GM12878 (cell line): ENCODE results near the gene KHDC1. TPM values are rescaled to one million over a fixed set of nuclear protein-coding genes. Genes with fewer than 3 reads are reported as not detected.
A peak's percentile ranks its signal among the peaks of the same experiment; 100 is the strongest.

Source experiments
- ATAC-seq: fragments of 200-7000 bp; cut with Tn5 transposase; 3 replicates; pipeline ENCODE4 v1.9.1; 2020; ENCODE audit warnings: mild to moderate bottlenecking, moderate library complexity
- BruUV-seq: library from RNA; stranded (reverse); fragments of 400-500 nt; replicated peaks from 2 replicates; lab custom pipeline; 2021; lab: Mats Ljungman, UMichigan
- CTCF ChIA-PET: fragments of 300-600 bp; sonication (Branson Sonifier 250); formaldehyde crosslinking; extraction: SDS; loops from one replicate; lab custom pipeline; 2021; ENCODE audit warnings: inconsistent platforms; lab: Yijun Ruan, JAX
- POLR2A ChIA-PET: fragments of 350-600 bp; formaldehyde crosslinking; extraction: SDS; loops from one replicate; lab custom pipeline; 2021; ENCODE audit warnings: inconsistent platforms; lab: Charles Lee
- RAD21 ChIA-PET: fragments of 300-600 bp; sonication (Branson Sonifier 250); formaldehyde crosslinking; loops from one replicate; lab custom pipeline; 2023; ENCODE audit warnings: antibody characterized with exemption; ENCODE audit not compliant: unreplicated experiment; lab: Charles Lee
- SMC1A ChIA-PET: fragments of 300-600 bp; sonication (Branson Sonifier 250); formaldehyde crosslinking; loops from one replicate; lab custom pipeline; 2023; ENCODE audit not compliant: unreplicated experiment, uncharacterized antibody; lab: Charles Lee
- DNase-seq: peaks from one replicate; pipeline ENCODE4 v3.0.0-alpha.2; 2011; ENCODE audit warnings: low read depth, low spot score
- FAIRE-seq: peaks from 3 replicates; lab custom pipeline; 2011; peaks lifted over from hg19 to GRCh38; lab: Jason Lieb, UNC
- H2AFZ ChIP-seq: 2 replicates; pipeline ENCODE4 v1.6.0; 2011; ENCODE audit warnings: low read depth, low read length, control low read depth; ENCODE audit not compliant: control insufficient read depth
- H3K27ac ChIP-seq: 2 replicates; pipeline ENCODE4 v1.5.1; 2011; ENCODE audit warnings: control low read depth; ENCODE audit not compliant: control insufficient read depth, insufficient read depth
- H3K27me3 ChIP-seq, 2 experiments: replicated peaks in 1 of 2; 2 replicates each; pipeline versions ENCODE4 v1.6.0 to v1.6.1; 2011; ENCODE audit warnings: low read length in 1 of 2; ENCODE audit not compliant: control insufficient read depth in 2 of 2, insufficient read depth in 2 of 2
- H3K36me3 ChIP-seq, 2 experiments: 2 replicates each; pipeline ENCODE4 v1.5.1; 2011; ENCODE audit warnings: low read length in 1 of 2; ENCODE audit not compliant: control insufficient read depth in 2 of 2, insufficient read depth in 2 of 2
- H3K4me1 ChIP-seq: 2 replicates; pipeline ENCODE4 v1.6.1; 2011; ENCODE audit warnings: mild to moderate bottlenecking, low read length, moderate library complexity, mixed read lengths; ENCODE audit not compliant: control insufficient read depth, insufficient read depth
- H3K4me2 ChIP-seq: 2 replicates; pipeline ENCODE4 v1.6.0; 2011; ENCODE audit warnings: control low read depth; ENCODE audit not compliant: control insufficient read depth, insufficient read depth
- H3K4me3 ChIP-seq: fragments of 200-600 bp; sonication (generic); 2 replicates; pipeline ENCODE4 v1.5.1; 2016
- H3K79me2 ChIP-seq: 2 replicates; pipeline ENCODE4 v1.6.0; 2011; ENCODE audit warnings: low read length; ENCODE audit not compliant: control insufficient read depth, insufficient read depth
- H3K9ac ChIP-seq: 2 replicates; pipeline ENCODE4 v1.8.0; 2011; ENCODE audit warnings: low read length, control low read depth, mixed read lengths; ENCODE audit not compliant: control insufficient read depth, insufficient read depth
- H3K9me3 ChIP-seq: replicated peaks from 3 replicates; pipeline ENCODE4 v1.5.1; 2011; ENCODE audit warnings: mild to moderate bottlenecking, low read length; ENCODE audit not compliant: control insufficient read depth, insufficient read depth
- H4K20me1 ChIP-seq: 2 replicates; pipeline ENCODE4 v1.6.0; 2011; ENCODE audit not compliant: control insufficient read depth, insufficient read depth
- ATF7 ChIP-seq: fragments of 450-650 bp; IDR thresholded peaks from 2 replicates; pipeline ENCODE4 v1.6.1; 2016; ENCODE audit warnings: low read depth, mild to moderate bottlenecking
- CHD4 ChIP-seq: fragments of 200-600 bp; sonication (generic); IDR thresholded peaks from 2 replicates; pipeline ENCODE4 v1.6.1; 2016; ENCODE audit warnings: mild to moderate bottlenecking
- EP300 ChIP-seq, 2 experiments: fragments of 150-350 bp in 1 of 2; IDR thresholded peaks; 2 replicates each; pipeline ENCODE4 v1.6.1; 2011 to 2012; ENCODE audit warnings: low read depth in 2 of 2, low read length in 2 of 2, borderline replicate concordance in 1 of 2, improper control_type of control experiment in 1 of 2, inconsistent platforms in 1 of 2; ENCODE audit not compliant: control insufficient read depth in 1 of 2
- HCFC1 ChIP-seq: fragments of 150-350 bp; IDR thresholded peaks from 2 replicates; pipeline ENCODE4 v1.6.1; 2014; ENCODE audit warnings: low read length
- HDAC6 ChIP-seq: fragments of 200-600 bp; sonication (generic); IDR thresholded peaks from one replicate; pipeline ENCODE4 v1.8.0; 2017; ENCODE audit warnings: antibody characterized with exemption; ENCODE audit not compliant: unreplicated experiment
- MEF2A ChIP-seq: IDR thresholded peaks from 2 replicates; pipeline ENCODE4 v1.6.1; 2011; ENCODE audit warnings: low read depth, mild to moderate bottlenecking, low read length, moderate library complexity; ENCODE audit not compliant: insufficient read depth
- MEF2B ChIP-seq: fragments of 450-650 bp; IDR thresholded peaks from 2 replicates; pipeline ENCODE4 v1.6.1; 2018; ENCODE audit warnings: mild to moderate bottlenecking, moderate library complexity; ENCODE audit not compliant: partially characterized antibody, poor library complexity, severe bottlenecking
- NFXL1 ChIP-seq: fragments of 450-650 bp; IDR thresholded peaks from 2 replicates; pipeline ENCODE4 v1.6.1; 2017; ENCODE audit warnings: antibody characterized with exemption, mild to moderate bottlenecking, borderline replicate concordance
- RAD51 ChIP-seq: fragments of 450-650 bp; IDR thresholded peaks from 2 replicates; pipeline ENCODE4 v1.6.1; 2016; ENCODE audit warnings: moderate library complexity, mild to moderate bottlenecking, inconsistent platforms
- SMAD5 ChIP-seq: IDR thresholded peaks from 2 replicates; pipeline ENCODE4 v1.6.1; 2016; ENCODE audit warnings: antibody characterized with exemption, low read depth
- SUPT20H ChIP-seq: IDR thresholded peaks from 2 replicates; pipeline ENCODE4 v1.6.1; 2011; ENCODE audit warnings: low read depth, mild to moderate bottlenecking, low read length, moderate library complexity, borderline replicate concordance; ENCODE audit not compliant: control insufficient read depth
- SUZ12 ChIP-seq: fragments of 200-600 bp; sonication (generic); IDR thresholded peaks from one replicate; pipeline ENCODE4 v1.6.1; 2018; ENCODE audit warnings: antibody characterized with exemption, mild to moderate bottlenecking; ENCODE audit not compliant: unreplicated experiment
- TARDBP ChIP-seq: IDR thresholded peaks from 2 replicates; pipeline ENCODE4 v1.6.1; 2016; ENCODE audit warnings: borderline replicate concordance
- ZNF384 ChIP-seq: IDR thresholded peaks from 2 replicates; pipeline ENCODE4 v1.6.1; 2012; ENCODE audit warnings: low read depth, mild to moderate bottlenecking, low read length, improper control_type of control experiment, borderline replicate concordance
- WGBS: methylation state at CpG from one replicate; pipeline ENCODE4 v1.1.6; 2016; ENCODE audit warnings: low lambda C conversion rate; ENCODE audit not compliant: insufficient replicate concordance, insufficient coverage; ENCODE audit errors: missing lambda C conversion rate; 5-methylcytosine and 5-hydroxymethylcytosine counted together
- in situ Hi-C: fragments of 300-500 bp; cut with MboI; formaldehyde crosslinking; loops from 9 replicates; pipeline ENCODE4 v1.14.3; 2018; ENCODE audit warnings: mixed read lengths
- intact Hi-C: fragments of 100-400 bp; cut with micrococcal nuclease; formaldehyde crosslinking; loops from one replicate; pipeline ENCODE4 v1.14.2; 2022; ENCODE audit not compliant: unreplicated experiment
- polyA plus RNA-seq, 11 experiments: library from polyadenylated mRNA; depleted of rRNA in 4 of 11; unstranded in 6 of 11; stranded (reverse) in 5 of 11; fragments of >200 nt; fragmentation: Nextera tagmentation in 4 of 11; fragmentation: Illumina TruSeq in 1 of 11; extraction: Ambion mirVana in 4 of 11; extraction: Trizol in 1 of 11; gene quantifications; 1 replicate in 1 of 11; 2 replicates in 10 of 11; pipeline versions ENCODE4 v1.2.1 to v1.2.3, GENCODE V29; 2011 to 2016; ENCODE audit warnings: inconsistent platforms in 2 of 11, missing spikeins in 2 of 11, low read depth in 1 of 11
- total RNA-seq, 4 experiments: library from RNA; depleted of rRNA in 3 of 4; stranded (reverse); fragments of >200 nt in 3 of 4; fragmentation: Illumina TruSeq in 1 of 4; extraction: Trizol in 1 of 4; gene quantifications; 2 replicates each; pipeline versions ENCODE4 v1.2.1 to v1.2.3, GENCODE V29; 2013 to 2021
- TF ChIP-seq, protein P1 (sequence below): fragments of 450-650 bp; IDR thresholded peaks from 2 replicates; pipeline ENCODE4 v1.6.1; 2016; ENCODE audit warnings: mild to moderate bottlenecking, moderate library complexity, borderline replicate concordance

The KHDC1 gene
- total and polyA plus RNA-seq, 10 of the 15 experiments (the other 5 are each of a cell fraction or from before 2014, with no cell fraction given), result 3.3 to 8.7 (median 6.3) TPM

DNA sequence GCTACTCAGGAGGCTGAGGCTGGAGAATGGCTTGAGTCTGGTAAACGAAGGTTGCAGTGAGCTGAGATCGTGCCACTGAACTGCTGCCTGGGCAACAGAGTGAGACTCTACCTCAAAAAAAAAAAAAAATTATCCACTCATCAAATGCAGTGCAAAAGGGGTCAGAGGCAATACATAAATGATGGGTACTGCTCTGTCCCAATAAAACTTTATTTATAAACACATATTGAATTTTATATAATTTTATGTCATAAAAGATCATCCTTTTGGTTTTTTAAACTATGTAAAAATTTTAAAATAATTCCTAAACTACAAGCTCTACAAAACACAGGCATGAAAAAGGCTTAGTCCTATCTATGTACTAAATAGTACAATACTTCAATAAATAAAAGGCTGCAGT lies 10.3 kb downstream of the KHDC1 start:
- Histone ChIP-seq H3K27me3 (no peaks in the 10 kb centered on the region; a peak in 1 of 4 replicates), H3K4me3 (no peak overlapping the region), H3K4me2 (no peak overlapping the region), H3K79me2 (no peaks in the 10 kb centered on the region), H3K4me1 (no peaks in the 10 kb centered on the region), H4K20me1 (no peaks in the 10 kb centered on the region), H3K9ac (no peak overlapping the region), H3K9me3 (no peaks in the 10 kb centered on the region), H3K36me3 (no peaks in the 10 kb centered on the region)
- BruUV-seq, result no TSS peak
- WGBS, result 70% methylated on average over 2 of the region's 2 CpGs
- ChIA-PET POLR2A (no interaction called here), SMC1A (interaction anchor here (1.2 kb wide), 1 partner anchor 9 kb away, joined by 3 read pairs; no protein-coding TSS in a partner anchor), CTCF (interaction anchor here (0.7 kb wide), 1 partner anchor 74 kb away, joined by 3 read pairs; no protein-coding TSS in a partner anchor)
- DNase-seq (no peak), FAIRE-seq (no peak), ATAC-seq (no peak)
- in situ Hi-C loops, result no loop called here
- TF ChIP-seq TARDBP, result no peak
- TF ChIP-seq, protein P1, sequence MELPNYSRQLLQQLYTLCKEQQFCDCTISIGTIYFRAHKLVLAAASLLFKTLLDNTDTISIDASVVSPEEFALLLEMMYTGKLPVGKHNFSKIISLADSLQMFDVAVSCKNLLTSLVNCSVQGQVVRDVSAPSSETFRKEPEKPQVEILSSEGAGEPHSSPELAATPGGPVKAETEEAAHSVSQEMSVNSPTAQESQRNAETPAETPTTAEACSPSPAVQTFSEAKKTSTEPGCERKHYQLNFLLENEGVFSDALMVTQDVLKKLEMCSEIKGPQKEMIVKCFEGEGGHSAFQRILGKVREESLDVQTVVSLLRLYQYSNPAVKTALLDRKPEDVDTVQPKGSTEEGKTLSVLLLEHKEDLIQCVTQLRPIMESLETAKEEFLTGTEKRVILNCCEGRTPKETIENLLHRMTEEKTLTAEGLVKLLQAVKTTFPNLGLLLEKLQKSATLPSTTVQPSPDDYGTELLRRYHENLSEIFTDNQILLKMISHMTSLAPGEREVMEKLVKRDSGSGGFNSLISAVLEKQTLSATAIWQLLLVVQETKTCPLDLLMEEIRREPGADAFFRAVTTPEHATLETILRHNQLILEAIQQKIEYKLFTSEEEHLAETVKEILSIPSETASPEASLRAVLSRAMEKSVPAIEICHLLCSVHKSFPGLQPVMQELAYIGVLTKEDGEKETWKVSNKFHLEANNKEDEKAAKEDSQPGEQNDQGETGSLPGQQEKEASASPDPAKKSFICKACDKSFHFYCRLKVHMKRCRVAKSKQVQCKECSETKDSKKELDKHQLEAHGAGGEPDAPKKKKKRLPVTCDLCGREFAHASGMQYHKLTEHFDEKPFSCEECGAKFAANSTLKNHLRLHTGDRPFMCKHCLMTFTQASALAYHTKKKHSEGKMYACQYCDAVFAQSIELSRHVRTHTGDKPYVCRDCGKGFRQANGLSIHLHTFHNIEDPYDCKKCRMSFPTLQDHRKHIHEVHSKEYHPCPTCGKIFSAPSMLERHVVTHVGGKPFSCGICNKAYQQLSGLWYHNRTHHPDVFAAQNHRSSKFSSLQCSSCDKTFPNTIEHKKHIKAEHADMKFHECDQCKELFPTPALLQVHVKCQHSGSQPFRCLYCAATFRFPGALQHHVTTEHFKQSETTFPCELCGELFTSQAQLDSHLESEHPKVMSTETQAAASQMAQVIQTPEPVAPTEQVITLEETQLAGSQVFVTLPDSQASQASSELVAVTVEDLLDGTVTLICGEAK, result peak; percentile 58; the same call in 1 of the 2 replicates
- TF ChIP-seq, all 136 proteins: peak for 1
- RAD21 ChIA-PET, result no interaction called here
- Histone ChIP-seq H2AFZ (no peak overlapping the region), H3K27ac (no peak overlapping the region)
- intact Hi-C loops, result no loop called here

DNA sequence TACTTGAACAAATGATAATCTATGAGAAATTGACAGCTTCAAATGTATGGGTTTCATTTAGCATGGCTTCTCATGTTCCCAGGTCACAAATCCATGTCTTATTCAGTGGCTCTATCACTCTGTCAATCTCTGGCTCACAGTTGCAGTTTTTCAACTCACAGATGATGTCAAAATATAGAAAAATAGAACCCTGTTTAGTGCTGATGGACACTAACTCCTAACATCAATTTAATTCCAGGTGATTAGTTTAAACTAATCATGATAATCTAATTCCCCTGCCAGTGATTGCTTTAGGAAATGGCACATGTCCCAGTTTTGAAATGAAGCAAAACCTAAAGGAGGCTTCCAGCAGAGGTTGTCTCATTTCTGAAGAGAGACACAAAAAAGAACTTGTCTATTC lies 13.0 kb downstream of the KHDC1 start:
- FAIRE-seq, result no peak
- intact Hi-C loops, result no loop called here
- no peaks in the 10 kb centered on the region for H3K36me3 ChIP-seq
- DNase-seq, result no peak
- POLR2A ChIA-PET, result no interaction called here
- no peak overlapping the region for H3K9ac ChIP-seq
- BruUV-seq, result no TSS peak
- H3K9me3 ChIP-seq, result no peaks in the 10 kb centered on the region
- H2AFZ ChIP-seq, result no peak overlapping the region
- SMC1A ChIA-PET, result no interaction called here
- CTCF ChIA-PET, result no interaction called here
- H4K20me1 ChIP-seq, result no peaks in the 10 kb centered on the region
- H3K79me2 ChIP-seq, result no peaks in the 10 kb centered on the region
- ATAC-seq, result no peak
- H3K4me3 ChIP-seq, result no peak overlapping the region
- no peak overlapping the region for H3K4me2 ChIP-seq
- no peak overlapping the region for H3K27ac ChIP-seq
- RAD21 ChIA-PET, result no interaction called here
- H3K27me3 ChIP-seq, result no peaks in the 10 kb centered on the region; a peak in 1 of 4 replicates
- in situ Hi-C loops, result no loop called here
- H3K4me1 ChIP-seq, result no peaks in the 10 kb centered on the region
- TF ChIP-seq RAD51 (no peak), EP300 (IDR thresholded peaks at IDR 0.05; ENCODE audit: borderline replicate concordance in 1 of 2, control insufficient read depth in 1 of 2, low read depth in 2 of 2, low read length in 2 of 2) (no peak), ATF7 (no peak), HCFC1 (no peak), CHD4 (no peak), SMAD5 (no peak), ZNF384 (no peak), MEF2A (no peak), HDAC6 (no peak), MEF2B (no peak), SUZ12 (no peak), NFXL1 (no peak), SUPT20H (no peak)
